ENCODE measurements around the gene ATL2. TPM values are rescaled to one million over a fixed set of nuclear protein-coding genes. Genes with fewer than 3 reads are reported as not detected.

Gene ATL2
- total RNA-seq, 1 experiment from 2014 or later: 66.7 TPM

- DNase-seq: no peak
- Mint-ChIP-seq H3K9me3 (no peaks in the 10 kb centered on the region), H3K36me3 (ENCODE audit: insufficient read depth in 1 of 3, low read depth in 3 of 3) (peaks cover 26 to 64% (median 55%) of the 10 kb centered on the region in 3 experiments), H3K4me1 (no peaks in the 10 kb centered on the region), H3K4me3 (no peak overlapping the region), H3K27ac (0 out of 7 replicates have a peak overlapping the region, but pooled peaks of 1 of the 3 experiments have one; percentile 22), H3K27me3 (ENCODE audit: low read depth) (no peaks in the 10 kb centered on the region)
- no peak overlapping the region for H2BK12ac ChIP-seq (ENCODE audit: insufficient read length, low read depth, low read length)
- no peak overlapping the region for H3K23ac ChIP-seq (ENCODE audit: insufficient read length, low read depth, low read length)
- no peak overlapping the region for H4K8ac ChIP-seq (replicated peaks; ENCODE audit: insufficient read length, low read depth, low read length)
- no peak overlapping the region for H3K9ac ChIP-seq (ENCODE audit: extremely low read depth, insufficient read length, low read length)
- H3K23me2 ChIP-seq (ENCODE audit: insufficient read length, low read depth, low read length, poor library complexity, severe bottlenecking): no peaks in the 10 kb centered on the region
- H3K4me2 ChIP-seq (ENCODE audit: insufficient read depth, insufficient read length, low read length): no peak overlapping the region
- no peaks in the 10 kb centered on the region for H4K20me1 ChIP-seq (ENCODE audit: control insufficient read depth, insufficient read depth, insufficient read length)
- no peak overlapping the region for H2BK120ac ChIP-seq (ENCODE audit: low read depth, low read length, poor library complexity, severe bottlenecking)
- no peaks in the 10 kb centered on the region for H3K27me3 ChIP-seq (ENCODE audit: insufficient read depth, low read length)
- H3T11ph ChIP-seq (ENCODE audit: low read length): no peak overlapping the region
- H3K14ac ChIP-seq (ENCODE audit: insufficient read depth, low read length): no peak overlapping the region
- peaks cover 5% of the 10 kb centered on the region for H3K79me1 ChIP-seq (ENCODE audit: insufficient read depth, low read depth, low read length, poor library complexity, severe bottlenecking)
- H2AK5ac ChIP-seq (ENCODE audit: insufficient read length, low read length): no peak overlapping the region
- H2BK20ac ChIP-seq (ENCODE audit: low read depth, low read length, poor library complexity, severe bottlenecking): no peak overlapping the region
- H2AFZ ChIP-seq (ENCODE audit: low read length): no peak overlapping the region
- no peaks in the 10 kb centered on the region for H3K9me3 ChIP-seq (ENCODE audit: control insufficient read depth, low read depth, low read length)
- no peaks in the 10 kb centered on the region for H3K79me2 ChIP-seq (ENCODE audit: insufficient read depth, low read length)
- H3K4ac ChIP-seq (ENCODE audit: low read depth, low read length): no peak overlapping the region
- H3K27ac ChIP-seq (ENCODE audit: insufficient read length, low read depth, low read length): no peak overlapping the region
- H3K4me1 ChIP-seq (ENCODE audit: insufficient read depth, low read length): no peaks in the 10 kb centered on the region
- H4K5ac ChIP-seq (ENCODE audit: insufficient read length, low read depth, low read length): no peak overlapping the region
- no peak overlapping the region for H2BK5ac ChIP-seq (ENCODE audit: insufficient read length, low read length)
- H2BK15ac ChIP-seq (ENCODE audit: low read depth, low read length): no peak overlapping the region
- no CpG with 5 or more reads among the region's 2 CpGs for WGBS (ENCODE audit: extremely low coverage, insufficient read length, low lambda C conversion rate)
- no peak overlapping the region for H3K56ac ChIP-seq (ENCODE audit: insufficient read length, low read depth, low read length)
- peak; percentile 81 for TF ChIP-seq CTCF (conservative IDR thresholded peaks at IDR 0.05)
- H3K18ac ChIP-seq (ENCODE audit: insufficient read length, low read depth, low read length): no peak overlapping the region
- no peak overlapping the region for H4K91ac ChIP-seq (ENCODE audit: insufficient read length, low read depth, low read length)
Observed at GRCh38 chr2:38315707-38316333, 61.3 kb downstream of the ATL2 start.

All from H9 (cell line).